SK-N-SH (cell line): ENCODE data around the gene CCDC69. TPM values are rescaled to one million over a fixed set of nuclear protein-coding genes. Genes with fewer than 3 reads are reported as not detected.

Experiments
- CTCF ChIA-PET: fragments of 300-600, 350-600 bp; formaldehyde crosslinking; extraction: SDS; loops from one replicate; lab custom pipeline; 2021; lab: Yijun Ruan, JAX
- POLR2A ChIA-PET: fragments of 350-600 bp; sonication (Branson Sonifier 250); formaldehyde crosslinking; extraction: SDS; loops from one replicate; lab custom pipeline; 2020; ENCODE audit warnings: antibody characterized with exemption, inconsistent platforms; lab: Yijun Ruan, JAX
- DNase-seq: peaks from one replicate; pipeline ENCODE4 v3.0.0; 2012
- H2AFZ ChIP-seq: fragments of 200-600 bp; sonication (generic); 2 replicates; pipeline ENCODE4 v1.8.1; 2016; ENCODE audit warnings: antibody characterized with exemption, mild to moderate bottlenecking, low read depth
- H3F3A ChIP-seq: fragments of 200-600 bp; sonication (generic); replicated peaks from 2 replicates; pipeline ENCODE3; 2016; ENCODE audit warnings: antibody characterized with exemption, mild to moderate bottlenecking; ENCODE audit not compliant: insufficient read depth
- H3K27ac ChIP-seq, 2 experiments: fragments of 200-500 bp in 1 of 2; fragments of 200-600 bp in 1 of 2; sonication (Bioruptor generic) in 1 of 2; sonication (generic), shearing (Covaris generic) in 1 of 2; 2 replicates each; pipeline versions ENCODE4 v1.5.1 to v1.6.1; 2014 to 2016; ENCODE audit warnings: low read depth in 2 of 2, inconsistent platforms in 1 of 2, low read length in 1 of 2, mild to moderate bottlenecking in 1 of 2, mixed read lengths in 1 of 2
- H3K27me3 ChIP-seq: fragments of 200-600 bp; sonication (generic), shearing (Covaris generic); 2 replicates; pipeline ENCODE4 v1.6.1; 2016; ENCODE audit warnings: mixed run types; ENCODE audit not compliant: insufficient read depth
- H3K36me3 ChIP-seq, 2 experiments: fragments of 200-500 bp in 1 of 2; fragments of 200-600 bp in 1 of 2; sonication (Bioruptor generic) in 1 of 2; sonication (generic) in 1 of 2; replicated peaks in 1 of 2; 2 replicates each; pipeline versions ENCODE3 to v1.5.1; 2014 to 2016; ENCODE audit warnings: low read length in 1 of 2, mild to moderate bottlenecking in 1 of 2; ENCODE audit not compliant: insufficient read depth in 2 of 2, control insufficient read depth in 1 of 2
- H3K4me1 ChIP-seq, 2 experiments: fragments of 200-500 bp in 1 of 2; fragments of 200-600 bp in 1 of 2; sonication (Bioruptor generic) in 1 of 2; sonication (generic), shearing (Covaris generic) in 1 of 2; 2 replicates each; pipeline versions ENCODE4 v1.5.1 to v1.6.1; 2014 to 2016; ENCODE audit warnings: low read depth in 1 of 2, low read length in 1 of 2, mixed run types in 1 of 2; ENCODE audit not compliant: insufficient read depth in 2 of 2, control insufficient read depth in 1 of 2
- H3K4me2 ChIP-seq: fragments of 200-600 bp; sonication (generic), shearing (Covaris generic); 2 replicates; pipeline ENCODE4 v1.6.1; 2017; ENCODE audit warnings: mixed run types
- H3K4me3 ChIP-seq, 2 experiments: fragments of 200-500 bp in 1 of 2; fragments of 200-600 bp in 1 of 2; sonication (Bioruptor generic) in 1 of 2; sonication (generic), shearing (Covaris generic) in 1 of 2; 2 replicates each; pipeline versions ENCODE4 v1.5.1 to v1.8.1; 2014 to 2016; ENCODE audit warnings: low read depth in 2 of 2, inconsistent platforms in 1 of 2, low read length in 1 of 2, mild to moderate bottlenecking in 1 of 2, mixed read lengths in 1 of 2, moderate library complexity in 1 of 2
- H3K79me2 ChIP-seq: fragments of 200-600 bp; sonication (generic); 2 replicates; pipeline ENCODE4 v1.8.1; 2017; ENCODE audit warnings: mild to moderate bottlenecking; ENCODE audit not compliant: insufficient read depth
- H3K9ac ChIP-seq: fragments of 200-600 bp; sonication (generic); 2 replicates; pipeline ENCODE4 v1.6.1; 2017; ENCODE audit warnings: mixed run types
- H3K9me2 ChIP-seq: fragments of 200-600 bp; sonication (generic); 2 replicates; pipeline ENCODE4 v1.6.1; 2017; ENCODE audit warnings: mixed run types
- H3K9me3 ChIP-seq: fragments of 200-600 bp; sonication (generic); 2 replicates; pipeline ENCODE4 v1.6.1; 2017; ENCODE audit warnings: mixed run types, mild to moderate bottlenecking, moderate library complexity
- H4K20me1 ChIP-seq: fragments of 200-600 bp; sonication (generic); 2 replicates; pipeline ENCODE4 v1.6.1; 2017; ENCODE audit warnings: mild to moderate bottlenecking, mixed run types; ENCODE audit not compliant: insufficient read depth
- CHD2 ChIP-seq: fragments of 150-350 bp; IDR thresholded peaks from 2 replicates; pipeline ENCODE4 v1.6.1; 2018; ENCODE audit warnings: low read length; ENCODE audit not compliant: partially characterized antibody
- EP300 ChIP-seq, 2 experiments: IDR thresholded peaks; 2 replicates each; pipeline versions ENCODE4 v1.4.0 to v1.6.1; 2012; ENCODE audit warnings: borderline replicate concordance in 1 of 2, low read depth in 1 of 2, low read length in 1 of 2
- EZH2phosphoT487 ChIP-seq: fragments of 200-600 bp; sonication (generic); IDR thresholded peaks from 2 replicates; pipeline ENCODE4 v1.6.1; 2017; ENCODE audit warnings: low read depth, mixed run types, mild to moderate bottlenecking, antibody characterized with exemption, moderate library complexity, borderline replicate concordance
- FOSL2 ChIP-seq: IDR thresholded peaks from 2 replicates; pipeline ENCODE4 v1.4.0; 2012; ENCODE audit warnings: low read depth, mild to moderate bottlenecking, moderate library complexity, borderline replicate concordance
- GABPA ChIP-seq: IDR thresholded peaks from 2 replicates; pipeline ENCODE4 v1.4.0; 2012; ENCODE audit warnings: low read depth, mild to moderate bottlenecking
- NFIC ChIP-seq: IDR thresholded peaks from 2 replicates; pipeline ENCODE4 v1.4.0; 2012; ENCODE audit warnings: borderline replicate concordance
- POLR2AphosphoS5 ChIP-seq: IDR thresholded peaks from 2 replicates; pipeline ENCODE4 v1.6.1; 2012; ENCODE audit warnings: low read depth, low read length
- RCOR1 ChIP-seq: fragments of 150-350 bp; IDR thresholded peaks from 2 replicates; pipeline ENCODE4 v1.6.1; 2017; ENCODE audit warnings: antibody characterized with exemption, low read length
- REST ChIP-seq: IDR thresholded peaks from 2 replicates; pipeline ENCODE4 v1.6.1; 2012; ENCODE audit warnings: mild to moderate bottlenecking, low read depth, low read length, moderate library complexity
- RFX5 ChIP-seq: IDR thresholded peaks from 2 replicates; pipeline ENCODE4 v1.6.1; 2012; ENCODE audit warnings: mild to moderate bottlenecking, improper control_type of control experiment, low read length
- RXRA ChIP-seq: IDR thresholded peaks from 2 replicates; pipeline ENCODE4 v1.4.0; 2012; ENCODE audit warnings: low read depth, mild to moderate bottlenecking, borderline replicate concordance
- SIN3A ChIP-seq: IDR thresholded peaks from 2 replicates; pipeline ENCODE4 v1.6.1; 2012; ENCODE audit warnings: low read depth, mild to moderate bottlenecking, low read length, moderate library complexity, borderline replicate concordance
- USF1 ChIP-seq: IDR thresholded peaks from 2 replicates; pipeline ENCODE4 v1.4.0; 2012; ENCODE audit warnings: low read depth, borderline replicate concordance
- WGBS: methylation state at CpG from one replicate; pipeline ENCODE4 v1.1.6; 2017; ENCODE audit warnings: low lambda C conversion rate; 5-methylcytosine and 5-hydroxymethylcytosine counted together
- polyA plus RNA-seq, 3 experiments: library from polyadenylated mRNA; depleted of rRNA; stranded (reverse); fragments of >200 nt; gene quantifications; 2 replicates each; pipeline ENCODE4 v1.2.3, GENCODE V29; 2012
- TF ChIP-seq, protein P1 (sequence below): IDR thresholded peaks from 2 replicates; pipeline ENCODE4 v1.4.0; 2012; ENCODE audit warnings: low read depth

Gene CCDC69
- polyA plus RNA-seq, 1 of the 3 experiments (the other 2 are of a cell fraction), result 0.38 TPM

DNA sequence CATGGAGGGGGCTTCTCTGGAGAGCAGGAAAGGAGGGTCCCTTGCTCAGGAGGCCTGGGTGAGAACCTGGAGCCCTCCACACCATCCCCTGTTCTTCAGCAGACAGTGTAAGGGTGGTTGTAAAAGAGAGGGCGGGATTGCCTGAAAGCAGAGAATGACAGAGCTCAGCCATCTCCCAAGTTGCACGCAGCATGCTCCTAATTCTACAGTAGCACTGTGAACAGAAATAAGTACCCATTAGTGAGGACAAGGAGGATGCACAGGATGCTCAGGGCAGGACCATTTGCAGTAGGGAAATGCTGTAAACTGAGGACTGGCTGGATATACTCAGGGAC, 8.4 kb downstream of the CCDC69 start:
- TF ChIP-seq, protein P1, sequence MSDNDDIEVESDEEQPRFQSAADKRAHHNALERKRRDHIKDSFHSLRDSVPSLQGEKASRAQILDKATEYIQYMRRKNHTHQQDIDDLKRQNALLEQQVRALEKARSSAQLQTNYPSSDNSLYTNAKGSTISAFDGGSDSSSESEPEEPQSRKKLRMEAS, result no peak
- TF ChIP-seq SIN3A, result no peak
- TF ChIP-seq FOSL2, result no peak
- no peak for TF ChIP-seq USF1
- TF ChIP-seq RFX5, result no peak
- no peak for TF ChIP-seq RCOR1
- TF ChIP-seq GABPA, result no peak
- TF ChIP-seq CHD2, result no peak
- TF ChIP-seq RXRA, result no peak
- TF ChIP-seq EP300 (IDR thresholded peaks at IDR 0.05; ENCODE audit: borderline replicate concordance in 1 of 2, low read depth in 1 of 2, low read length in 1 of 2), result no peak
- TF ChIP-seq EZH2phosphoT487, result no peak
- no peak for TF ChIP-seq REST
- TF ChIP-seq NFIC, result no peak
- no peak for TF ChIP-seq POLR2AphosphoS5
- TF ChIP-seq, all 33 proteins: peak for 0
- Histone ChIP-seq H3F3A (no peaks in the 10 kb centered on the region), H3K9me3 (no peaks in the 10 kb centered on the region), H3K9ac (no peak overlapping the region), H3K9me2 (no peaks in the 10 kb centered on the region), H3K4me2 (no peak overlapping the region), H3K27me3 (no peaks in the 10 kb centered on the region; the same call in 1 of the 2 replicates), H3K4me1 (no peaks in the 10 kb centered on the region), H4K20me1 (no peaks in the 10 kb centered on the region), H3K36me3 (no peaks in the 10 kb centered on the region), H2AFZ (no peak overlapping the region), H3K79me2 (no peaks in the 10 kb centered on the region), H3K4me3 (no peak overlapping the region), H3K27ac (no peak overlapping the region)
- CTCF ChIA-PET, result interaction anchor here (1.0 to 1.7 kb wide), 3 partner anchors 21 to 90 kb away, joined by 3 to 4 read pairs (median 4); no protein-coding TSS in a partner anchor
- POLR2A ChIA-PET, result no interaction called here
- no peak for DNase-seq
- 100% methylated on average over 2 of the region's 2 CpGs for WGBS
